GM12878 (cell line): Measurements from ENCODE around the gene RHAG. TPM values are rescaled to one million over a fixed set of nuclear protein-coding genes. Genes with fewer than 3 reads are reported as not detected.

ENCODE experiments used
- ATAC-seq: fragments of 200-7000 bp; cut with Tn5 transposase; 3 replicates; pipeline ENCODE4 v1.9.1; 2020; ENCODE audit warnings: mild to moderate bottlenecking, moderate library complexity
- BruUV-seq: library from RNA; stranded (reverse); fragments of 400-500 nt; replicated peaks from 2 replicates; lab custom pipeline; 2021; lab: Mats Ljungman, UMichigan
- CTCF ChIA-PET: fragments of 300-600 bp; sonication (Branson Sonifier 250); formaldehyde crosslinking; extraction: SDS; loops from one replicate; lab custom pipeline; 2021; ENCODE audit warnings: inconsistent platforms; lab: Yijun Ruan, JAX
- POLR2A ChIA-PET: fragments of 350-600 bp; formaldehyde crosslinking; extraction: SDS; loops from one replicate; lab custom pipeline; 2021; ENCODE audit warnings: inconsistent platforms; lab: Charles Lee
- RAD21 ChIA-PET: fragments of 300-600 bp; sonication (Branson Sonifier 250); formaldehyde crosslinking; loops from one replicate; lab custom pipeline; 2023; ENCODE audit warnings: antibody characterized with exemption; ENCODE audit not compliant: unreplicated experiment; lab: Charles Lee
- SMC1A ChIA-PET: fragments of 300-600 bp; sonication (Branson Sonifier 250); formaldehyde crosslinking; loops from one replicate; lab custom pipeline; 2023; ENCODE audit not compliant: unreplicated experiment, uncharacterized antibody; lab: Charles Lee
- DNase-seq: peaks from one replicate; pipeline ENCODE4 v3.0.0-alpha.2; 2011; ENCODE audit warnings: low read depth, low spot score
- FAIRE-seq: peaks from 3 replicates; lab custom pipeline; 2011; peaks lifted over from hg19 to GRCh38; lab: Jason Lieb, UNC
- H2AFZ ChIP-seq: 2 replicates; pipeline ENCODE4 v1.6.0; 2011; ENCODE audit warnings: low read depth, low read length, control low read depth; ENCODE audit not compliant: control insufficient read depth
- H3K27ac ChIP-seq: 2 replicates; pipeline ENCODE4 v1.5.1; 2011; ENCODE audit warnings: control low read depth; ENCODE audit not compliant: control insufficient read depth, insufficient read depth
- H3K27me3 ChIP-seq, 2 experiments: replicated peaks in 1 of 2; 2 replicates each; pipeline versions ENCODE4 v1.6.0 to v1.6.1; 2011; ENCODE audit warnings: low read length in 1 of 2; ENCODE audit not compliant: control insufficient read depth in 2 of 2, insufficient read depth in 2 of 2
- H3K36me3 ChIP-seq, 2 experiments: 2 replicates each; pipeline ENCODE4 v1.5.1; 2011; ENCODE audit warnings: low read length in 1 of 2; ENCODE audit not compliant: control insufficient read depth in 2 of 2, insufficient read depth in 2 of 2
- H3K4me1 ChIP-seq: 2 replicates; pipeline ENCODE4 v1.6.1; 2011; ENCODE audit warnings: mild to moderate bottlenecking, low read length, moderate library complexity, mixed read lengths; ENCODE audit not compliant: control insufficient read depth, insufficient read depth
- H3K4me2 ChIP-seq: 2 replicates; pipeline ENCODE4 v1.6.0; 2011; ENCODE audit warnings: control low read depth; ENCODE audit not compliant: control insufficient read depth, insufficient read depth
- H3K4me3 ChIP-seq: fragments of 200-600 bp; sonication (generic); 2 replicates; pipeline ENCODE4 v1.5.1; 2016
- H3K79me2 ChIP-seq: 2 replicates; pipeline ENCODE4 v1.6.0; 2011; ENCODE audit warnings: low read length; ENCODE audit not compliant: control insufficient read depth, insufficient read depth
- H3K9ac ChIP-seq: 2 replicates; pipeline ENCODE4 v1.8.0; 2011; ENCODE audit warnings: low read length, control low read depth, mixed read lengths; ENCODE audit not compliant: control insufficient read depth, insufficient read depth
- H3K9me3 ChIP-seq: replicated peaks from 3 replicates; pipeline ENCODE4 v1.5.1; 2011; ENCODE audit warnings: mild to moderate bottlenecking, low read length; ENCODE audit not compliant: control insufficient read depth, insufficient read depth
- H4K20me1 ChIP-seq: 2 replicates; pipeline ENCODE4 v1.6.0; 2011; ENCODE audit not compliant: control insufficient read depth, insufficient read depth
- CHD2 ChIP-seq: IDR thresholded peaks from 2 replicates; pipeline ENCODE4 v1.6.1; 2011; ENCODE audit warnings: low read depth, low read length, improper control_type of control experiment, borderline replicate concordance
- IKZF1 ChIP-seq: fragments of 450-650 bp; conservative IDR thresholded peaks from 2 replicates; pipeline ENCODE4 v1.6.1; 2017; ENCODE audit warnings: antibody characterized with exemption, mild to moderate bottlenecking
- POLR2A ChIP-seq: IDR thresholded peaks from 2 replicates; pipeline ENCODE4 v1.6.1; 2011; ENCODE audit warnings: low read depth, mild to moderate bottlenecking, low read length
- SRF ChIP-seq, 2 experiments: IDR thresholded peaks; 2 replicates each; pipeline ENCODE4 v1.6.1; 2011; ENCODE audit warnings: low read depth in 2 of 2, low read length in 2 of 2, mild to moderate bottlenecking in 1 of 2, moderate library complexity in 1 of 2
- WRNIP1 ChIP-seq: IDR thresholded peaks from 2 replicates; pipeline ENCODE4 v1.6.1; 2011; ENCODE audit warnings: low read depth, low read length, improper control_type of control experiment, borderline replicate concordance
- YY1 ChIP-seq: IDR thresholded peaks from 2 replicates; pipeline ENCODE4 v1.6.1; 2011; ENCODE audit warnings: low read depth, mild to moderate bottlenecking, low read length
- ZNF24 ChIP-seq: fragments of 450-650 bp; IDR thresholded peaks from 2 replicates; pipeline ENCODE4 v1.6.1; 2017; ENCODE audit warnings: antibody characterized with exemption, mild to moderate bottlenecking
- WGBS: methylation state at CpG from one replicate; pipeline ENCODE4 v1.1.6; 2016; ENCODE audit warnings: low lambda C conversion rate; ENCODE audit not compliant: insufficient replicate concordance, insufficient coverage; ENCODE audit errors: missing lambda C conversion rate; 5-methylcytosine and 5-hydroxymethylcytosine counted together
- in situ Hi-C: fragments of 300-500 bp; cut with MboI; formaldehyde crosslinking; loops from 9 replicates; pipeline ENCODE4 v1.14.3; 2018; ENCODE audit warnings: mixed read lengths
- intact Hi-C: fragments of 100-400 bp; cut with micrococcal nuclease; formaldehyde crosslinking; loops from one replicate; pipeline ENCODE4 v1.14.2; 2022; ENCODE audit not compliant: unreplicated experiment
- polyA plus RNA-seq, 11 experiments: library from polyadenylated mRNA; depleted of rRNA in 4 of 11; unstranded in 6 of 11; stranded (reverse) in 5 of 11; fragments of >200 nt; fragmentation: Nextera tagmentation in 4 of 11; fragmentation: Illumina TruSeq in 1 of 11; extraction: Ambion mirVana in 4 of 11; extraction: Trizol in 1 of 11; gene quantifications; 1 replicate in 1 of 11; 2 replicates in 10 of 11; pipeline versions ENCODE4 v1.2.1 to v1.2.3, GENCODE V29; 2011 to 2016; ENCODE audit warnings: inconsistent platforms in 2 of 11, missing spikeins in 2 of 11, low read depth in 1 of 11
- total RNA-seq, 4 experiments: library from RNA; depleted of rRNA in 3 of 4; stranded (reverse); fragments of >200 nt in 3 of 4; fragmentation: Illumina TruSeq in 1 of 4; extraction: Trizol in 1 of 4; gene quantifications; 2 replicates each; pipeline versions ENCODE4 v1.2.1 to v1.2.3, GENCODE V29; 2013 to 2021
- TF ChIP-seq, protein P1 (sequence below): fragments of 450-650 bp; IDR thresholded peaks from 2 replicates; pipeline ENCODE4 v1.6.1; 2014; ENCODE audit warnings: mild to moderate bottlenecking

RHAG gene
- total and polyA plus RNA-seq, 10 of the 15 experiments (the other 5 are each of a cell fraction or from before 2014, with no cell fraction given): 0.06 to 0.18 (median 0.10) TPM; not detected in 6

DNA sequence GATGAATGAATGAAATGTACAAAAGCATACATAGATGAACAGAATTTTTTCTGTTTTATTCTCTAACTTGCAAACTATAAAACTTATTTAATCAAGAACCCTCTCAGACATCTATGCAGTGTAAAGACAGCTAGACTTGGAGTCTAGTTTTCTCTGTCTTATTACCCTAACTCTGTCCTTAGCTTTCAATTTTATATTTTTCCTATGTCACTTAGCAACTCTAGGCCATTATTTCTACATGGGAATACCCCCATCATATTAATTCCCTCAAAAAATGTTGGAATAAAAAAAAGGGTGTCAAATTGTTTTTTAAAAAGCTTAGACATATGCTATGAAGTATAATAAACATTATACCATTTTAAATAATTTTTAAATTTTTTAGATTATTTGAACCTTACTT is 1.2 kb downstream of the RHAG start:
- intact Hi-C loops (no loop called here), in situ Hi-C loops (no loop called here)
- Histone ChIP-seq H3K27me3 (no peaks in the 10 kb centered on the region; a peak in 1 of 4 replicates), H3K27ac (no peak overlapping the region), H3K4me2 (no peak overlapping the region), H3K4me1 (no peaks in the 10 kb centered on the region), H3K4me3 (no peak overlapping the region), H3K36me3 (no peaks in the 10 kb centered on the region), H3K79me2 (no peaks in the 10 kb centered on the region), H2AFZ (no peak overlapping the region), H4K20me1 (no peaks in the 10 kb centered on the region), H3K9ac (no peak overlapping the region), H3K9me3 (no peaks in the 10 kb centered on the region)
- ChIA-PET RAD21 (no interaction called here), POLR2A (no interaction called here), SMC1A (interaction anchor here (1.1 kb wide), 1 partner anchor 103 kb away, joined by 3 read pairs; no protein-coding TSS in a partner anchor), CTCF (interaction anchor here (2.5 kb wide), 1 partner anchor 214 kb away, joined by 8 read pairs; no protein-coding TSS in a partner anchor)
- DNase-seq: no peak
- no peak for FAIRE-seq
- ATAC-seq: no peak
- no TSS peak for BruUV-seq
- no peak for TF ChIP-seq WRNIP1
- no peak for TF ChIP-seq POLR2A

DNA sequence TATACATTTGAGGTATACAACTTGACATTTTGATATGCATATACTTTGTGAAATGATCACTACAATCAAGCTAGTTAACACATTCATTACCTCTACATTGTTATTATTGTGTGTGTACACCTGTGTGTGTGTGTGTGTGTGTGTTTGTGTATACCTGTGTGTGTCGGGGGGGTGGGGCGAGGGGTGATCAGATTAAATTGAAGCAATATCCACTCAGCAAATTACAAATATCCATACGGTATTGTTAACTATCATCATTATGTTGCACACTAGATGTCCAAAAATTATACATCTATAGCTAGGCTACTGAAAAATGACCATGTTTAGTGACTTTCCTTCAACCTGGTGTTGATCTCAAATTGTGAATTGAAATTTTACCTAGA is 1.8 kb downstream of the RHAG start:
- Histone ChIP-seq H3K4me2 (no peak overlapping the region), H3K79me2 (no peaks in the 10 kb centered on the region), H3K4me3 (no peak overlapping the region), H3K9me3 (no peaks in the 10 kb centered on the region), H3K9ac (no peak overlapping the region), H4K20me1 (no peaks in the 10 kb centered on the region), H3K4me1 (no peaks in the 10 kb centered on the region), H3K27me3 (no peaks in the 10 kb centered on the region), H3K27ac (no peak overlapping the region), H3K36me3 (no peaks in the 10 kb centered on the region), H2AFZ (no peak overlapping the region)
- ChIA-PET RAD21 (no interaction called here), CTCF (interaction anchor here (2.5 kb wide), 1 partner anchor 215 kb away, joined by 8 read pairs; no protein-coding TSS in a partner anchor), SMC1A (interaction anchor here (1.1 kb wide), 1 partner anchor 103 kb away, joined by 3 read pairs; no protein-coding TSS in a partner anchor), POLR2A (interaction anchor here (0.6 kb wide), 1 partner anchor 44 kb away, joined by 3 read pairs; no protein-coding TSS in a partner anchor)
- WGBS: 17% methylated on average over 3 of the region's 3 CpGs
- intact Hi-C loops (no loop called here), in situ Hi-C loops (no loop called here)
- BruUV-seq: no TSS peak
- ATAC-seq (no peak), FAIRE-seq (no peak), DNase-seq (no peak)
- no peak for TF ChIP-seq CHD2
- TF ChIP-seq IKZF1: no peak
- TF ChIP-seq, protein P1, sequence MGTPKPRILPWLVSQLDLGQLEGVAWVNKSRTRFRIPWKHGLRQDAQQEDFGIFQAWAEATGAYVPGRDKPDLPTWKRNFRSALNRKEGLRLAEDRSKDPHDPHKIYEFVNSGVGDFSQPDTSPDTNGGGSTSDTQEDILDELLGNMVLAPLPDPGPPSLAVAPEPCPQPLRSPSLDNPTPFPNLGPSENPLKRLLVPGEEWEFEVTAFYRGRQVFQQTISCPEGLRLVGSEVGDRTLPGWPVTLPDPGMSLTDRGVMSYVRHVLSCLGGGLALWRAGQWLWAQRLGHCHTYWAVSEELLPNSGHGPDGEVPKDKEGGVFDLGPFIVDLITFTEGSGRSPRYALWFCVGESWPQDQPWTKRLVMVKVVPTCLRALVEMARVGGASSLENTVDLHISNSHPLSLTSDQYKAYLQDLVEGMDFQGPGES: no peak
- TF ChIP-seq YY1: no peak
- TF ChIP-seq SRF (IDR thresholded peaks at IDR 0.05; ENCODE audit: low read depth in 2 of 2, low read length in 2 of 2): no peak
- no peak for TF ChIP-seq ZNF24
